ENCODE data around the gene PFKM.
"Not testable (repeated sequence)": the region's sequence is repeated elsewhere in the genome, so short reads cannot be mapped to it uniquely, and the experiment has no call there.

PFKM gene

DNA sequence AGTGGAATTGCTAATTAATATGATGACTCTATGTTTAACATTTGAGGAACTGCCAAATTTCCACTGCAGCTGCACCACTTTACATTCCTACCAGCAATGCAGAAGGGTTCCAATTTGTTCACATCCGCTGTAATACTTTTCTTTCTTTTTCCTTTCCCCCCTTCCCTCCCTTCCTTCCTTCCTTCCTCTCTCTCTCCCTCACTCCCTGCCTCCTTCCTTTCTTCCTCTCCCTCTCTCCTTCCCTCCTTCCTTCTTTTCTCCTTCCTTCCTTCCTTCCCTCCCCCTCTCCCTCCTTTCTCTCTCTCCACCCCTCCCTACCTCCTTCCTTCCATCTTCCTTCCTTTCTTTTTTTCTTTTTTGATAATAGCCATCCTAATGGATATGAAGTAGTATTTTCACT is 3.2 kb upstream of the PFKM start:
- no peak for DNase-seq

DNA sequence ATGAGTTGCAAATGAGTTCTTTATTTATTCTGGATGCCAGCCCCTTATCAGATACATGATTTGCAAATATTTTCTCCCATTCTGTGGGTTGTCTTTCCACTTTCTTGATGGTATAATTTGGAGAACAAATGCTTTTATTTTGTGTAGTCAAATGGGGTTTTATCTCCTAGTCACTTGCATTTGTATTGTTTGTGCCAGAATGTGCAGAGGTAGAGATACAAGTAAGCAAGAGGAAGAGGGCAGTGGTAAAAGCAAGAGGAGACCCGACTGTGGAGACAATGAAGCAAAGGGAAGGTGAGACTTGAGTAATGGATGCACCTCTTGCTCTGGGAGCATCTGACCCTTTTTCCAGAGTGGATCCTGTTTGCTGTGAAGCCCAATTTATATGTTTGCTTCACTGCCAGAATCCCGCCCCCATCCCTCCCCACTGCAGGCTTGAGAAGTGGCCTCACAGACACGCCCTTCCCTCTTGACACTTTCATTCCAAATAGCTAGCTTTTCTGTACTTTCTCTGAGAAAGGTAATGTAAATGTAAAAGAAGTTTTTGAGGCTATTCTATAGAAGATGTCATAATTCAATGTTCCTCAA is 786 bp upstream of the PFKM start:
- no peak for DNase-seq

DNA sequence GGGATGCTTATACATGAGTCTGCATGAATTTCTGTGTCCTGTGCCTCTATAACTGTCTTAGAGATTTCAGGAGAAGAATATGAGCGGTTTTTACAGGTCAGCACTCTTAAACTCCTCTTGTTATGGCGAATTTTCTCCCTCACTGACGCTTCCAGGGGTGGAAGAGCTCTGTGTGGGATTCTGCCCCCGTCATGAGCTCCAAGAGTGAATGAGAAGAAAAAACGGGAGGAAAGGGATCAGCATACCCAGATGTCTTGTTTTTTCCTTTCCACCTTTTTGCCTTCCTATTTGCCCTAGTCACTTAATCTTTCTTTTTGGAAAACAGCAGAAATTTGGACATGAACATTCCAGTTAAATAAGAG is 651 bp downstream of the PFKM start:
- no peak for DNase-seq

DNA sequence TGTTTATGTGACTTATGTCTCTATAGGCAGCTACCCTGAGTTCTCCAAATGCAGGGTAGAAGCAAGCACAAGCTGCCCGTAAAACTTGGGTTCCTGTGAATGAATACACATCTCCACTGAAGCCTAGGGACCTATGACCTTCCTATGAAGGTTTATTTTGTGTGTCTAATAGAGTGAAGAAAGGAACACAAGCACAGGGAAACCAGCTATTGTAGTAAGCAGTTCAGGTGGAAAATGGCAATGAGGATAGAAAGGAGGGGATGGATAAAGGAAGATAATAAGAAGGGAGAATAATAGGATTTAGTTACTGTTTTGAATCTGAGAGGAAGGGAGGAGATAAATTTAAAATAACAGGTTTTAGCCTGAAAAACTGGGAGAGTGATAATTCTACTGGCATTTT is 2.4 kb downstream of the PFKM start:
- DNase-seq, result no peak

DNA sequence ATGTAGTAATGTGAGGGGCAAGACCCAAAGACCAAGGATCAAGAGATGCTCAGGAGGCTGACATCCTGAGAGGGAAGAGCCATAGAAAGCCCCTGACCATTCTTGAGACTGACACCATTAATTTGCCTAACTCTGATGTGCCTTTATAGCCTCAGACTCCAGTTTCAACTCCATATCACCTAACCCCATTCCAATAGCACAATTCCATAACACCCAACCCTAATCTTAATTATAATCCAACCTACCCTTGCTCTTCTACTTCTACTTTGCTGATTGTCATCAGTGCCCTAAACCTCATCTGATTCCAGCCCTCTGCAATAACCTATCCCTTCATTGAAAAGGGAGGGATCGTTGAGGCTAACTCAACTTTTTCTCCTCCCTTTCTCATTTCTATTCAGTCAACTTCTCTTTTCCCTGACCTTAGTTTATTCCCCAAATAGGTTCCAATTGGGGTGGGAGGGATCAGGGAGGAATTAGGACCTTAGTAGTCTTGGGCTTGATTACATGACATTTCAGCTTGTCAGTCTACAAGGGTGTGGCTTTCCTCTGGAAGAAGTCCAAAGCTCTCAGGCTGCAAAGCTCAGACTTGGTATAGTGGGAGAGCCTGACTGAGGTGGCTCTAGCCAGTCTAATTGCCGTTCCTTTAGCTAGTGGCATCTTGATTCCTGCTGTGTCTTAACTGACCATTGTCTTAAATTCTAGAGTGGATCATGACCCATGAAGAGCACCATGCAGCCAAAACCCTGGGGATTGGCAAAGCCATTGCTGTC is 3.1 kb downstream of the PFKM start:
- no peak for DNase-seq

DNA sequence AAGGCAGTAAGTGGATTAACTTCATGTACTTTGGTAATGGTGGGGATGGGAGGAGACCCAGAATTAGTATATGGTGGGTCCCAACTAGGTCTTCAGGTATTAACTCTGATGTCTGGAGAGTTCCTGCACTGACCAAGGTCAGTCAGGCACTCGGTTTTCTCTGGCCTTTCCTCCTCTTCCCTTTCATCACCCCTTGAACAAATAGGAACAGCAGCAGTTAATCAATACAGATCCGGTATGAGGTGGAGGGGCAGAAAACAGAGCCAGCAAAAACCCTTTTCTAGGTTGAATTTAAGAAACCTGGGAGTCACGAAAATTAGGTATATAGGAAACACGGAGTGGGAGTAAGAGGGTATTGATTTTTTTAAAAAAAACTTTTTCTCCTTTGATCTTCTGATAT is 4.0 kb downstream of the PFKM start:
- no peak for DNase-seq

DNA sequence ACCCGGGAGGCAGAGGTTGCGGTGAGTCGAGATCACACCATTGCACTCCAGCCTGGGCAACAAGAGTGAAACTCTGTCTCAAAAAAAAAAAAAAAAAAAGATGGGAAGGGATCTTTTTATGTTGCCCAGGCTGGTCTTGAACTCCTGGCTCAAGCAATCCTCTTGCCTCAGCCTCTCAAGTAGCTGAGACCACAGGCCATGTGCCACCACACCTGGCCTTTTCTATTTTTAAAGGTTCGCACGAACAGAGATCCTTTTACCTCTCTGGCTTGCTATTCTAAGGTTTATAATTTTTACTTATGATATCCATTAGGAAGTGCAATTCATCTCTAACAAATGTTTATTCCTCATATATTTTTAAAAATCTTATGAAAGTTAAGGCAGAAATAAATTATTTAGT is 6.4 kb downstream of the PFKM start:
- DNase-seq, result not testable (repeated sequence)

DNA sequence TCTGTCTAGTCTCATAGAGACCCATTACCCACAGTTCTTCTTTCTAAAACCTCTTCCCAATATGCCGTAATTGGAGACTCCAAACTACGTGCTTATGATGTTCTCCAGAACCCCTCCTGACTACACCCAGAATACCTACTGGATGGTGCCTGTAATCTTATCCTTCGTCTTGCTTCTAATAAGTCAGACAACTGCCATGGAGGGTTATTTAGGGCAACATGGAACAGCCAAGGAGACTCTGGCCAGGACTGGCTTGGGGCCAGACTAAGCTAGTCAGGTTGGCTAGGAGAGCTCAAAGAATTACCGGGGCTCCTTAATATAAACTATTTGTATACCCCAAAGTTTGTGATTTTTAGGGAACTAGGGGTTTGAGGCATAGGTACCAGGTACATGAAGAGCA is 6.8 kb downstream of the PFKM start:
- DNase-seq, result no peak

DNA sequence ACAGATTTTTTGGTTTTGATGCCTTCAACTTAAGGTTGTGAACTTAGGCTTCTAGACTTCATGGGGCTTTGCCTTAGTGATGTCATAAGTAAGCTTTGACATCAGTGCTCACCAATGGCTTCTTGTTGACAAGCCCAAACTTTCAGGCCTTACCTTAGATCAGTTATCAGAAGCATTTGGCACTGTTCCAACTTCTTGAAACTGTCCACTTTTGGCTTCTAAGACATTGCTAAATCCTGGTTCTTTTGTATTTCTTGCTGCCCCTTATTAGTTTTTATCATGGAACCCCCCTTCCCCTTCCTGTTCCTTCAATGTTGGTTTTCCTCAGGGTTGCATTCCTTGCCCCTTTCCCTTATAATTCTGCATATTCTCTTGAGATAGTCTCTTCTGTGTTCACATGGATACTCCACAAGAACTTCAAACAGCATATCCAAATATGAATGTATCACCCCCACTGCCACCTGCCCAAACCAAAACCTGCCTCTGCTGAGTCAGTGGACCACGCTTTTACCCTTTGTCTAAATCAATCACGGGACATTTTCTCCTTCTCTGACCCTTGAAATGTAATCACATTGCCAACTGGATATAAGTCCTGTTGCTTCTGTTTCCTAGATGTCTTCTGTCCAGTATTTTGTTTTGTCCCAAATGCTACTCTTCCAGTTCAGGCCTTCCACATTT is 7.9 kb downstream of the PFKM start:
- DNase-seq, result no peak

DNA sequence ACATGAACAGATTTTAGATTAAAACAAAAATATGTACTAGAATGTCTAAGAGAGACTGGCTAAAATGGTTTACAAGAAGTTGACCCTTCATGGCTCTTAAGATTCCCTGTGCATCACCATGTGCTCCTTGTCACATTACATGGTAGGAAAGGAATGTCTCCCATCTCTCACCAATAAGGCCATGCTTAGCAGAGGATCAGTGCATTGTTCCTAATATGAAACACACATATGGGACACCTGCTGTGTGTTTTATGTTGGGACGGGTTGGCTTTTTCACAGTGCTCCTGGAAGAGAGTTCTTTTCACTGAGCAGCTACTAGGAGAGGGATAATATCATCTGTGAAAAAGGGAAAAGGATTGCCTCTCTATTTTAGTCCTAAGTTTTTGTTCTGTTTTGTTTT is 9.6 kb downstream of the PFKM start:
- DNase-seq, result no peak

DNA sequence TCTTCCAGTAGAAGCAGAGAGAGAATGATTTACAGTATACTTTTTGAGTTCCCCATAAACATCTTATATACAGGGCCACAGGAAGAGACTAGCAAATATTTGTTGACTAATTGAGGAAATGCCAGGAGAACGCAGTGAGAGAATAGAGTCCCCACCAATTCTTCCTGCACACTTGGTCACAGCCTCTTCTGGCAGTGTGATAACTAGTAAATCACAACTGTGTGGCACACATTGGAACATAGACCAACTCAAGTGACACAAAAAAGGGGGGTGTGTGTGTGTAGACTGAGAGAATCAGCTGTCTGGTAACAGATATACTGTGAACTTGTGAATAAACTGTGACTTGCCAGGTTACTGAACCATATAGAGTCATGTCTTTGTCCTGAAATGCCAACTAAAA is 10.2 kb downstream of the PFKM start:
- no peak for DNase-seq

DNA sequence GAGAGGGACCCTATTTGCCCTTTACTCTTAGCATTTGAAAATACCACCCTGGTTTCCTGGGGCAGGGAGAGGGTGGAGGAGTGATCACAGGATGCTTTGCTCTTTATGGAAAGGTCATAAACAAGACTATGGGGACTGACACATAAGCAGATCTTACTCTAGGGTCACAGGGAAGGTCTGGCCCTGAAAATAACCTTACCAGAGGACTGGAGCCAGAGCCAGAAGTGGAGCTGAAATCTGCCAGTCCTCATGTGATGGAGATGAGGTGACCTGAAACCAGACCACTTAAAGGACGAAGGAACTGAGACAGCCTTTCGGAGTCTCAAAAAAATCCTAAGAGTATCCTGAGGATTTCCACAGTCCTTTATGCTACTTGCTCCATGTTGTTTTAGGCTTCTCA is 12.4 kb downstream of the PFKM start:
- no peak for DNase-seq

DNA sequence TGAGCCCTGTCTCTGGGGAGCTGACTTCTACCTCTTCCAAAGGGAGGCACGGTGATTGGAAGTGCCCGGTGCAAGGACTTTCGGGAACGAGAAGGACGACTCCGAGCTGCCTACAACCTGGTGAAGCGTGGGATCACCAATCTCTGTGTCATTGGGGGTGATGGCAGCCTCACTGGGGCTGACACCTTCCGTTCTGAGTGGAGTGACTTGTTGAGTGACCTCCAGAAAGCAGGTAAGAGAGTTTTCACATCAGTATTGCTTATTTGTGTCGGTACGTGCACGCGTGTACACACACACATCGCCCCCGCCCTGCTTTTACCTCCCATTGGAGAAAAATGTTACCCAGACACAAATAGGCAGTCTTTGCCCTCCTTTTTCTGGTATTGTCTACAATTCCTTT is 13.7 kb downstream of the PFKM start:
- no peak for DNase-seq

DNA sequence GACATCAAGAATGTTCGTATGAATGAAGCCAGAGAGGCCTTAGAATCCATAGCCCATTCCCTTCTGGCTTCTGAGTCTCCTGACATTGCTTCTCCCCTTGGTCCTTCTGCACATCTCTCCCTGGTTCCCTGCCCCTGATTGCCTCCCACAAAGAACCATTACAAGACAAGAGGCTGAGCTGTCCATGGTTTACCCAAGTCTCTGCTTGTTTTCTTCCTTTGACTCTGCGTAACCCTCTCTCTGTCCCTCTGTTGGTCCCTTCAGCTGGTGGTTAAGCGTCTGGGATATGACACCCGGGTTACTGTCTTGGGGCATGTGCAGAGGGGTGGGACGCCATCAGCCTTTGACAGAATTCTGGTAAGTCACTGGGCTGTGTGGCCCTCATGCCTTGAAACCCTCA is 15.9 kb downstream of the PFKM start:
- no peak for DNase-seq

DNA sequence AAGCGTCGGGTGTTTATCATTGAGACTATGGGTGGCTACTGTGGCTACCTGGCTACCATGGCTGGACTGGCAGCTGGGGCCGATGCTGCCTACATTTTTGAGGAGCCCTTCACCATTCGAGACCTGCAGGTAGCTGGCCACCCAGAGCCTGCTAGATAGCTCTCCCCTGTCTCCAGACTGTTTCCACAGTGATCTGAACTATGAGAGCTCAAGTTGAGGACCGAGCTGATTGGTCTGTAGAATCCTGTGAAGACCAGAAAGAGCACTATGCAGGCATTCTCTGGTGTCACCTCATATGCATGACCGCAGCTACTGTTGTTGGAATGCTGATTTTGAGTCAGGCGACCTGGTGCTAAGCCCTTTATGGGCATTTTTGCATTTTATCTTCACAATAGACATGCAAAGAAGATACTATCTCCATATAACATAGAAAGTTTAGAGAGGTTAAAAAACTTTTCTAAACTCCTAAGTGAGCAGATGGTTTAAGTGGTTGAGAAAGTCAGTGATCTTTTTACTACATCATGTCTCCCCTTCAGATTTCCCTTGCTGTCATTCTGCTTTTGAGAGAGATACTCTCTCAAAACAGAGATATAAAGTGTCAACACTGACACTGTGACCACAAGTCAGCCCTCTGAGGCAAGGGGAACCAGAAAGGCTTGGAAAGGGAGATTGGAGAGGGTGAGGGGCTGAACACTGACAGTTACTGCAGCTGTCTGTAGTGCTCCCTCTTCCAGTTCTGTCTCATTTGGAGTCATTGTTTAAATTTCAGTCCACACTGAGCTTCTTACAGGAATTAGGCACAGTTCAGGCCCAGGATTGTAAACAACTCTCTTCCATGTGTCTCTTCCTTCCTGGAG is 23.9 kb downstream of the PFKM start:
- no peak for DNase-seq

DNA sequence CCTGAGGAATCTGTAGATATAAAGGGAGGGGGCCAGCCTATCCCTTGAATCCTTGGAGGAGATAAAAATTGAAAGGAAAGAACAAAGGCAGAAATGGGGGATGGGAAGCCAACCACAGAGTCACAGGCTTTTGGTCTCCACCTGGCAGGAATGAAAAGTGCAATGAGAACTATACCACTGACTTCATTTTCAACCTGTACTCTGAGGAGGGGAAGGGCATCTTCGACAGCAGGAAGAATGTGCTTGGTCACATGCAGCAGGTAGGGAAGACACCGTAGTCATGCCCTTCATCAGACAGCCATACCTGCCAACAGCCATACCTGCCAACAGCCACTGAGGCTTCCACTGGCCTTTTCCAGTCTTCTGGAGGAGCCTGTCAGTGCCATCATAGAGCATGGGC is 24.7 kb downstream of the PFKM start:
- DNase-seq, result no peak

DNA sequence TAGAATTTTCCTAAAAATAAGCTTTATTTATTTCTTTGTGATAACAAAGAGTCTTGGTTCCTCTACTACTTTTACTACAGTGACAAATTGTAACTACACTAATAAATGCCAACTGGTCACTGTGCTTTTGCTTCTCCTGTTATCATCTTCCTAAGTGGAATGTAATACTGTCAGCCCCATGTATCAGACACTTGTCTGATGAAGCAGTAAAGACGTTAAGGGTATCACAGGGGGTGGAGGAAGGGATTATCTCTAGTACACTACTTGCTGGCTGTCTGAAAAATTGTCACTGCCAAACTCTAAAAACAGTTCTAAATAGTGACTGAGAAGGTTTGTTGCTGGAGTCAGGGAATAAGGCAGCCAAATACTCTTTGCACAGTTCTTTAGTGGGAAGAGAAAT is 26.8 kb downstream of the PFKM start:
- no peak for DNase-seq

DNA sequence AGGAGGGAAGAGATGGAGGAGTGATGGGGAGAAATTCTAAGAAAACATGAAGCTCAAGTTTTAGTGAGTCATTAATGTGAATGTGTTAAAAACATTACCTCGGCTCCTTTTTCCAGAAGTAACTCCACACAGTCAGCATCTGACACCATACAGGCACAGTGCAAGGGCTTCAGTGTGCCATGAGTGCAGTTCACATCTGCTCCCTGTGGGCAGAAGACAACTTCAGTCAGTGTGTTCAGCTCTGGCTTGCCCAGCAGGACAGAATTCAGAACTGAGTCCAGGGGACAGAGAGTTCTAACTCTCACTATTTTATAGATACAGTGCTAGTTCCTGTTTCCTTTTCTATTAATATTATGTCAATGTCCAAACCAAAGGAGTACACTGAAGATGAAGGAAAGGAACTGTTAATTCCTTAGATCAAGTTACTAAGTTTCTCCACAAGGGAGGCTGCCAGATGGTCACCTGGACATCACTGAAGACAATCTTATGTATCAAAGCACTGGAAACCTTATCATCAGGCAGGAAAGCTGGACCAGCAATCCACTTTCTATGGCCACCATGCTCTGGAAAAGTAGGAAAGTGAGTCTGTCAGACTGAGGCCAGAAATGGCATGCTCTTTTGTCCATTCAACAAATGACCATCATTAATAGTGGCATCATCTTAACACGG is 32.1 kb downstream of the PFKM start:
- DNase-seq, result no peak

DNA sequence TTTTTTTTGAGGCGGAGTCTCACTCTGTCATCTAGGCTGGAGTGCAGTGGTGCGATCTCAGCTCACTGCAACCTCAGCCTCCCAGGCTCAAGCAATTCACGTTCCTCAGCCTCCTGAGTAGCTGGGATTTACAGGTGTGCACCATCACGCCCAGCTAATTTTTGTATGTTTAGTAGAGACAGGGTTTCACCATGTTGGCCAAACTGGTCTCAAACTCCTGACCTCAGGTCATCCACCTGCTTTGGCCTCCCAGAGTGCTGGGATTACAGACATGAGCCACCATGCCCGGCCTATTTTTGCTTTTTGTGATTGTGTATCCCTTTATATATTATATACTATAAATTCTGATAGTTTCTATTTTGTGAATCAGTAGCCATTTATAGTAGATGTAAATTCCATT is 36.6 kb downstream of the PFKM start:
- not testable (repeated sequence) for DNase-seq

DNA sequence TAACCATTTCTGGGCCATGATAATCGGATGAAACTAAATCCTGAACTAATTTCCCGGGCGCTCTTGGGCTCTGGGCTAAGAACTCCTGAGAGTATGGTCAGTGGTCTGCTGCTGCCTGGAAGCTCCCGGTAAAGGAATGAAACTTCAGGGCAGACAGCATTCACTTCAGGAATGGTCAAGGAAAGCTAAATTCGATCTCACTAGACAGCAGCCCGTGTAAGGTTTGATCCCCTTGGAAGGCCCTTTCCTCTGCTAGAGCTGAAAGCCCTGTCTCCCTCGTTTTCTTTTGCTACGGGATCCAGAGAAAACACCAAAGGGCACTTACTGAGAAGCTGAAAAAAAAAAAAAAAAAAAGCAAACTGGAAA is 37.5 kb downstream of the PFKM start:
- DNase-seq, result no peak

DNA sequence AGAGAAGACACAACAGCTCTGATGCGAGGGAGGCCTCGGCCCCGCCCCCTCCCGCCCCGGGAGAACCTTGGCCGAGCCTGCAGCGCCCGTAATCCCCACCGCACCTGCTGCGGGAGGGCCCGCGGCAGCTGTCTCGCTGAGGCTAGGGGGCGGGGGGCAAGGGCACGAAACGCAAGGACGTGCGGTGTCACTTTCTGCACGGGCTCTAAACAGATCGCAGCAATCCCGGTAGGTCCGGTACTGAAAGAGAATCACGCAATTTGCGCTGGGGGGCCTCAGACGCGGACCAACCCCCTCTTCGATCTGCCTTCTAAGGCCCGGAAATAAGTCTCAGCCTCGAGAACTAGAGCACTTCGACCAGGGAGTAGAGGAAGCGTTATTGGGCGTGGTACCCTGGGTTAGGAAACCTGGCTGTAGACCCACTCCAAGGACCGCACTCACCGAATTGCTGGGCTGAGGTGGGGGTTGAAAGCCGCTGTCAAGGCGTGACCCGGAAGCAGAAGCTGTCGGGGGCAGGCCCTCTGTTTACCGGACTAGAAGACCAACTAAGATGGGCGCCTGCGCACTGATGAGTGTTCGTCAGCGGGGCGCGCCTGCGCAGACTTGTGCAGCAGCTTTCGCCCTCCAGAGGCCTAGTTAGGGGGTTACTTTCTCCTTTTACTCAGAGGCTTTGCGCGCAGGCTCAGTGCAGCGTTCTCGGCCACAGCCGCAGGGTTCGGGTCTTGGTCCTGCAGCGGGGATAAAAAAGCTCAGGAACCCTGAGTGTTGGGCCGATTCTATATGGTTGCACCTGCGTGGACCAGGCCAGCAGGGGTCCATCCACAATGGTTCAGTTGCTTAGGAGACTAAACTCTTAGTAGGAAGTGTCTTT is 38.1 kb downstream of the PFKM start, which contains the start of gene ASB8:
Gene ASB8, minus strand, starts transcription at position 498 of the 871 bp plus-strand sequence. CDS start 4,019 bp downstream, outside the sequence.
- peak; percentile 99 for DNase-seq

DNA sequence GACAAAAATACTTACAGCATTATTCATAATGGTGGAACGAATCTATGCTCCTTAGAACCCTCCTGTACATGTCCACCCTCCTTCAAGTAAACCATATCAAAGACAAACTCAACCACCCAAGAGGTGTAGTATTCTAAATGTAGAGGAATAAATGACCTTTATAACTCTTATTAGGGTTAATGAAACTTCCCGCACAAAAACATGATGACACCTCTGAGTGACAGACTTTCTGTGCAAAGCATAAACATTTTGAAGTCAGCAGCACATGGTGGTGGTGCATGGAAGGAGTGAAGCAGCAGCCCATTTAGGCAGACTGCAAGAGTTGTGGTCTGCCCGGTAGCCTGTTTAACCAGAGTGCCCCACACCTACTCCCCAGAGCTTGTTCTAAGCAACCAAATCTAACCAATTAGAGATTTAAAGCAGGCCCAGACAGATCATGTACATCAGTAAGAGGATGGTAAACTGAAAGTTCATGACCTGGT is 38.8 kb downstream of the PFKM start:
- no peak for DNase-seq

Data from activated CD4-positive, alpha-beta T cell treated with anti-CD3 and anti-CD28 coated beads, Interleukin-2, amount 50 U/mL, for 4 hours (primary cell).